ENCODE measurements around the gene ABLIM3.

- TF ChIP-seq, protein P1, sequence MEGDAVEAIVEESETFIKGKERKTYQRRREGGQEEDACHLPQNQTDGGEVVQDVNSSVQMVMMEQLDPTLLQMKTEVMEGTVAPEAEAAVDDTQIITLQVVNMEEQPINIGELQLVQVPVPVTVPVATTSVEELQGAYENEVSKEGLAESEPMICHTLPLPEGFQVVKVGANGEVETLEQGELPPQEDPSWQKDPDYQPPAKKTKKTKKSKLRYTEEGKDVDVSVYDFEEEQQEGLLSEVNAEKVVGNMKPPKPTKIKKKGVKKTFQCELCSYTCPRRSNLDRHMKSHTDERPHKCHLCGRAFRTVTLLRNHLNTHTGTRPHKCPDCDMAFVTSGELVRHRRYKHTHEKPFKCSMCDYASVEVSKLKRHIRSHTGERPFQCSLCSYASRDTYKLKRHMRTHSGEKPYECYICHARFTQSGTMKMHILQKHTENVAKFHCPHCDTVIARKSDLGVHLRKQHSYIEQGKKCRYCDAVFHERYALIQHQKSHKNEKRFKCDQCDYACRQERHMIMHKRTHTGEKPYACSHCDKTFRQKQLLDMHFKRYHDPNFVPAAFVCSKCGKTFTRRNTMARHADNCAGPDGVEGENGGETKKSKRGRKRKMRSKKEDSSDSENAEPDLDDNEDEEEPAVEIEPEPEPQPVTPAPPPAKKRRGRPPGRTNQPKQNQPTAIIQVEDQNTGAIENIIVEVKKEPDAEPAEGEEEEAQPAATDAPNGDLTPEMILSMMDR (IDR thresholded peaks at IDR 0.05 in 2 of 3, conservative IDR thresholded peaks at IDR 0.05 in 1 of 3; ENCODE audit: control insufficient read depth in 2 of 3, extremely low read depth in 1 of 3, insufficient read depth in 1 of 3, low read depth in 3 of 3, low read length in 3 of 3) = no peak
- TF ChIP-seq RELA (IDR thresholded peaks at IDR 0.05; ENCODE audit: borderline replicate concordance, partially characterized antibody) (no peak), IRF4 (IDR thresholded peaks at IDR 0.05; ENCODE audit: low read depth, low read length) (no peak), NR2F1 (conservative IDR thresholded peaks at IDR 0.05) (no peak), ZNF384 (IDR thresholded peaks at IDR 0.05; ENCODE audit: borderline replicate concordance, low read depth, low read length) (no peak), HDAC6 (IDR thresholded peaks at IDR 0.05; ENCODE audit: unreplicated experiment) (no peak), REST (IDR thresholded peaks at IDR 0.05; ENCODE audit: low read depth, low read length) (no peak), CEBPB (IDR thresholded peaks at IDR 0.05; ENCODE audit: borderline replicate concordance in 1 of 2, low read depth in 2 of 2, low read length in 2 of 2) (no peak), POLR2AphosphoS5 (IDR thresholded peaks at IDR 0.05; ENCODE audit: low read length) (no peak), USF2 (IDR thresholded peaks at IDR 0.05; ENCODE audit: borderline replicate concordance, low read depth, low read length) (no peak), BRCA1 (IDR thresholded peaks at IDR 0.05; ENCODE audit: low read depth, low read length) (no peak)
These were observed 143.2 kb downstream of the ABLIM3 start for GRCh38 chr5:149284501-149284900.
